RWPE2 (cell line): ENCODE results near the gene RRP8.

Source experiments
- ATAC-seq: fragments of 200-7000 bp; cut with Tn5 transposase; 3 replicates; pipeline ENCODE4 v1.9.1; 2021; ENCODE audit warnings: low read depth
- DNase-seq: peaks from one replicate; pipeline ENCODE4 v3.0.0-alpha.2; 2020; ENCODE audit warnings: low spot score
- H3K27ac ChIP-seq: fragments of 450-650 bp; 2 replicates; pipeline ENCODE4 v1.5.1; 2017; ENCODE audit warnings: mild to moderate bottlenecking; ENCODE audit not compliant: poor library complexity, severe bottlenecking
- H3K27me3 ChIP-seq: fragments of 250-450 bp; sonication (Bioruptor Pico); 2 replicates; pipeline ENCODE4 v1.5.1; 2021; ENCODE audit warnings: mild to moderate bottlenecking, moderate library complexity; ENCODE audit not compliant: insufficient read depth, poor library complexity, severe bottlenecking
- H3K36me3 ChIP-seq: fragments of 250-450 bp; sonication (Bioruptor Pico); 2 replicates; pipeline ENCODE4 v1.5.1; 2020; ENCODE audit warnings: low read depth, mild to moderate bottlenecking, moderate library complexity
- H3K4me1 ChIP-seq: fragments of 250-450 bp; sonication (Bioruptor Pico); 2 replicates; pipeline ENCODE4 v1.5.1; 2021; ENCODE audit warnings: mild to moderate bottlenecking, moderate library complexity; ENCODE audit not compliant: insufficient read depth, poor library complexity, severe bottlenecking
- H3K4me3 ChIP-seq: fragments of 250-450 bp; sonication (Bioruptor Pico); 2 replicates; pipeline ENCODE4 v1.5.1; 2021; ENCODE audit warnings: mild to moderate bottlenecking, moderate library complexity; ENCODE audit not compliant: severe bottlenecking
- H3K9me3 ChIP-seq: fragments of 250-450 bp; sonication (Bioruptor Pico); 2 replicates; pipeline ENCODE4 v1.5.1; 2021; ENCODE audit warnings: mild to moderate bottlenecking, moderate library complexity; ENCODE audit not compliant: severe bottlenecking
- CTCF ChIP-seq: fragments of 450-650 bp; IDR thresholded peaks from one replicate; pipeline ENCODE4 v1.5.1; 2017; ENCODE audit warnings: mild to moderate bottlenecking, moderate library complexity; ENCODE audit not compliant: poor library complexity, severe bottlenecking

RRP8 gene

GRCh38 chr11:6604081-6604626 is 738 bp upstream of the RRP8 start:
- TF ChIP-seq CTCF, result no peak
- Histone ChIP-seq H3K27ac (peak overlapping the region; percentile 86), H3K4me3 (peak overlapping the region; percentile 75), H3K27me3 (no peaks in the 10 kb centered on the region), H3K36me3 (peaks cover 66% of the 10 kb centered on the region), H3K4me1 (peaks cover 19% of the 10 kb centered on the region), H3K9me3 (no peaks in the 10 kb centered on the region)
- peak; percentile 31 for DNase-seq
- peak; percentile 47 for ATAC-seq

- H3K27ac ChIP-seq, result no peak overlapping the region
- DNase-seq, result no peak
Measured at GRCh38 chr11:6602096-6602940, 1.1 kb downstream of the RRP8 start.

GRCh38 chr11:6601041-6601461 is 2.4 kb downstream of the RRP8 start:
- Histone ChIP-seq H3K36me3 (peaks cover 58% of the 10 kb centered on the region), H3K9me3 (no peaks in the 10 kb centered on the region), H3K27ac (no peak overlapping the region), H3K4me3 (no peak overlapping the region), H3K4me1 (peaks cover 3% of the 10 kb centered on the region), H3K27me3 (no peaks in the 10 kb centered on the region)
- DNase-seq, result no peak
- no peak for ATAC-seq
- TF ChIP-seq CTCF, result no peak

More at GRCh38 chr11:6602096-6602940, 1.1 kb downstream of the RRP8 start:
- no peak for ATAC-seq
- peaks cover 16% of the 10 kb centered on the region for H3K4me1 ChIP-seq
- no peaks in the 10 kb centered on the region for H3K9me3 ChIP-seq
- H3K36me3 ChIP-seq, result peaks cover 58% of the 10 kb centered on the region
- no peaks in the 10 kb centered on the region for H3K27me3 ChIP-seq
- TF ChIP-seq CTCF, result no peak
- H3K4me3 ChIP-seq, result peak overlapping the region; percentile 75

- ATAC-seq (no peak), DNase-seq (no peak)
- Histone ChIP-seq H3K27me3 (no peaks in the 10 kb centered on the region), H3K9me3 (no peaks in the 10 kb centered on the region), H3K4me1 (no peaks in the 10 kb centered on the region), H3K36me3 (peaks cover 59% of the 10 kb centered on the region), H3K27ac (no peak overlapping the region), H3K4me3 (no peak overlapping the region)
- TF ChIP-seq CTCF, result no peak
Measured at GRCh38 chr11:6599881-6600390, 3.5 kb downstream of the RRP8 start.
